PFSK-1 (cell line): ENCODE measurements around the gene SEMA4B.

Experiments
- FOXP2 ChIP-seq: optimal IDR thresholded peaks from 2 replicates; pipeline ENCODE3; 2011; ENCODE audit warnings: borderline replicate concordance, control low read depth, inconsistent platforms; ENCODE audit not compliant: insufficient read depth; ENCODE audit errors: extremely low read length, extremely low read depth
- POLR2AphosphoS5 ChIP-seq: IDR thresholded peaks from 2 replicates; pipeline ENCODE4 v1.6.1; 2012; ENCODE audit warnings: low read depth, mild to moderate bottlenecking, control low read depth, low read length, moderate library complexity
- SIN3A ChIP-seq: IDR thresholded peaks from 2 replicates; pipeline ENCODE4 v1.6.1; 2012; ENCODE audit warnings: mild to moderate bottlenecking, low read length, moderate library complexity, borderline replicate concordance; ENCODE audit not compliant: insufficient read depth
- TAF1 ChIP-seq: IDR thresholded peaks from 2 replicates; pipeline ENCODE4 v1.6.1; 2012; ENCODE audit warnings: low read length, control low read depth, borderline replicate concordance; ENCODE audit not compliant: insufficient read depth
- TF ChIP-seq, protein P1 (sequence below), 2 experiments: IDR thresholded peaks; 2 replicates each; pipeline versions ENCODE4 v1.6.1 to v1.8.0; 2011 to 2012; ENCODE audit warnings: low read depth in 2 of 2, low read length in 2 of 2, control low read depth in 1 of 2, inconsistent platforms in 1 of 2, mild to moderate bottlenecking in 1 of 2, moderate library complexity in 1 of 2; ENCODE audit not compliant: insufficient read depth in 1 of 2

Gene SEMA4B

GRCh38 chr15:90231028-90232017, 30.2 kb downstream of the SEMA4B start:
- TF ChIP-seq FOXP2 (no peak), POLR2AphosphoS5 (no peak), TAF1 (no peak), SIN3A (no peak)
- TF ChIP-seq, protein P1, sequence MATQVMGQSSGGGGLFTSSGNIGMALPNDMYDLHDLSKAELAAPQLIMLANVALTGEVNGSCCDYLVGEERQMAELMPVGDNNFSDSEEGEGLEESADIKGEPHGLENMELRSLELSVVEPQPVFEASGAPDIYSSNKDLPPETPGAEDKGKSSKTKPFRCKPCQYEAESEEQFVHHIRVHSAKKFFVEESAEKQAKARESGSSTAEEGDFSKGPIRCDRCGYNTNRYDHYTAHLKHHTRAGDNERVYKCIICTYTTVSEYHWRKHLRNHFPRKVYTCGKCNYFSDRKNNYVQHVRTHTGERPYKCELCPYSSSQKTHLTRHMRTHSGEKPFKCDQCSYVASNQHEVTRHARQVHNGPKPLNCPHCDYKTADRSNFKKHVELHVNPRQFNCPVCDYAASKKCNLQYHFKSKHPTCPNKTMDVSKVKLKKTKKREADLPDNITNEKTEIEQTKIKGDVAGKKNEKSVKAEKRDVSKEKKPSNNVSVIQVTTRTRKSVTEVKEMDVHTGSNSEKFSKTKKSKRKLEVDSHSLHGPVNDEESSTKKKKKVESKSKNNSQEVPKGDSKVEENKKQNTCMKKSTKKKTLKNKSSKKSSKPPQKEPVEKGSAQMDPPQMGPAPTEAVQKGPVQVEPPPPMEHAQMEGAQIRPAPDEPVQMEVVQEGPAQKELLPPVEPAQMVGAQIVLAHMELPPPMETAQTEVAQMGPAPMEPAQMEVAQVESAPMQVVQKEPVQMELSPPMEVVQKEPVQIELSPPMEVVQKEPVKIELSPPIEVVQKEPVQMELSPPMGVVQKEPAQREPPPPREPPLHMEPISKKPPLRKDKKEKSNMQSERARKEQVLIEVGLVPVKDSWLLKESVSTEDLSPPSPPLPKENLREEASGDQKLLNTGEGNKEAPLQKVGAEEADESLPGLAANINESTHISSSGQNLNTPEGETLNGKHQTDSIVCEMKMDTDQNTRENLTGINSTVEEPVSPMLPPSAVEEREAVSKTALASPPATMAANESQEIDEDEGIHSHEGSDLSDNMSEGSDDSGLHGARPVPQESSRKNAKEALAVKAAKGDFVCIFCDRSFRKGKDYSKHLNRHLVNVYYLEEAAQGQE (IDR thresholded peaks at IDR 0.05; ENCODE audit: insufficient read depth in 1 of 2, low read depth in 2 of 2, low read length in 2 of 2): no peak

- TF ChIP-seq POLR2AphosphoS5: no peak
- TF ChIP-seq, protein P1 (IDR thresholded peaks at IDR 0.05; ENCODE audit: insufficient read depth in 1 of 2, low read depth in 2 of 2, low read length in 2 of 2): no peak
Observed at GRCh38 chr15:90232196-90232595, 31.1 kb downstream of the SEMA4B start.

- no peak for TF ChIP-seq FOXP2
- TF ChIP-seq TAF1: no peak
- TF ChIP-seq POLR2AphosphoS5: no peak
Observed at GRCh38 chr15:90232941-90233386, 31.8 kb downstream of the SEMA4B start.

DNA sequence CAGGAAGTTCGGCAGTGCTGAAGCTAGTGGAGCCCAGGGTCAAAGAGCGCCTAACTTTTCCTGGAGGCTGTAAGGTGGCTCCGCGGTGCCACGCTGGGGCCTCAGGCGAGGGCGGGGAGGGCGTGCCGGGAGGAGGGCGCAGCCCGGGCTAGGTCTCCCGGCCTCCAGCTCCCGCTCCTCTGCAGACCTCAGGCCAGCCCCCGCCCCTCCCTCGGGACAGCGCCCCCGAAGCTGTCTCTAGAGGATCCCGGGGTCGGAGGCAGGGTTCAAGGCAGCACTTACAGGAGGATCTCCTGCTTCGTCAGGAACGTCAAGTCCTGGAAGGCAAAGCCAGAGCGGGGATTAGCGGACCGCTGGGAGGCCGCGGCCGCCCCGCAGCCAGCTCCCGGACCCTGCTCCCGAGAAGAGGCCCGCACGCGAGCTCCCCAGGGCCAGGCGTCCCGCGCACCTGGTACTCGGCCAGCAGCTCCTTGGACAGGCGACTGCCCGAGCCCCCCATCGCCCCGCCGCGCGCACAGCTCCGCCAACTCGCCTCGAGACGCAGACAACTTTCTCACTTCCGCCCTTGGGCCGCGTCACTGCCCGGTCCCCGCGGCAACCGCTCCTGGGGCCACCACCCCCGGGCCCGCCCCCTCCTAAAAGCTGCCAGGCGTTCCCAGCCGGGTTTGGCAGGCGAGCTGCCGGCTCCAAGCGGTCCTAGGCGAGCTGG, 32.4 kb downstream of the SEMA4B start, which contains the start of gene CIB1:
TSS of gene CIB1 (minus strand) at position 555 of the 709 bp plus-strand sequence. CDS start at position 499, 56 bp downstream.
- peak; percentile 57; the same call in 1 of the 2 replicates for TF ChIP-seq SIN3A
- TF ChIP-seq FOXP2: no peak

DNA sequence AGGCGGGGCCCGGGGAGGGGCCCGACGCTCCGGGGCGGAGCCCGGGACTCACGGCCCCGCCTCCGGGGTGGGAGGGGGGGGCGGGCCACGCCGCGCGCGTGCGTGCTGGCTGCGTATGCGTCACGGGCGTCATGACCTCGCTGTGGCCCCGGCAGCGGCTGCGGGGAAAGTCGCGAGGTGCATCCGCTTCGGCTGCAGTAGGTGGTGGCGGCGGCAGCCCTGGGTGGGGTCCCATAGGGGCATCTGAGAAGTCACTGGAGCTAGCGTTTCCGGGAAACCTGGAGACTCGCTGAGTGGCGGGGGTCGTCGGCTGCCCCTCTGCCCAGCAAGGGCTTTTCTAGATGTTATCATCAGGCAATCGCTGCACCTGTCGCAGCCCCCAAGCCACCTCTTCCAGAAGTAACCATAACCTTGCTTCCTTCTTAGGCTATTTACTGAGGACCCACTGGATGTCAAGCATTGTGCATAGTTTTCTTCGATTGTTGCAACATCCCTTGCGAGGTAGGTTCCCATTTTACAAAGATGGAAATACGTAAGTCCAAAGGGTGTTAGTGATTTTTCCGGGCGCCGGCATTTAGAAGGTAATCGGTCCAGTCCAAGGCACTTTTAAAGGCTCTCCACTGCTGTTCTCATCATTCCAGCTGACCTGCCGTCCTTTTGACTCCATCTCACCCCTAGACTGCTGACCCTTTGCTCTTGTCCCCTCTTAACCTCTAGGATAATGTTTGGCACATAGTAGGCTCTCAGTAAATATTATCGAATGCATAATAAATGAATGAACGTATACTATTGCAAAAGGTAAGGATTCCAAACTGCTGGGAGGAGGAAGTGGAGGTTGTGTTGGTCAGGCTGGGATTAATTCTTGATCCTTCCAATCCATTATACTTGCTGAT, 33.2 kb downstream of the SEMA4B start, which contains the start of gene GDPGP1:
TSS of gene GDPGP1 (plus strand) at position 114 of the 893 bp plus-strand sequence. CDS start 6,700 bp downstream, outside the sequence.
- TF ChIP-seq POLR2AphosphoS5: peak; percentile 89
- peak; percentile 77 for TF ChIP-seq FOXP2
- TF ChIP-seq, protein P1 (IDR thresholded peaks at IDR 0.05; ENCODE audit: insufficient read depth in 1 of 2, low read depth in 2 of 2, low read length in 2 of 2): no peak
- no peak for TF ChIP-seq SIN3A
